ENCODE data around the gene ALG1. TPM values are rescaled to one million over a fixed set of nuclear protein-coding genes. Genes with fewer than 3 reads are reported as not detected.
"Not testable (repeated sequence)": the region's sequence is repeated elsewhere in the genome, so short reads cannot be mapped to it uniquely, and the experiment has no call there.

The ALG1 gene
- total RNA-seq, 4 donors from 2014 or later: 4.8 to 17.1 (median 9.7) TPM

- DNase-seq (no peak), ATAC-seq (no peak)
- Histone ChIP-seq H3K27ac (peak overlapping the region; percentile 72 to 88 (median 82)), H3K4me3 (no peak overlapping the region), H3K9me3 (no peaks in the 10 kb centered on the region), H3K4me1 (peaks cover 8 to 13% of the 10 kb centered on the region in 2 donors), H3K27me3 (no peaks in the 10 kb centered on the region), H3K36me3 (peaks cover 0 to 15% of the 10 kb centered on the region in 2 donors)
- no peak for TF ChIP-seq POLR2A (IDR thresholded peaks at IDR 0.05)
- TF ChIP-seq, protein P1, sequence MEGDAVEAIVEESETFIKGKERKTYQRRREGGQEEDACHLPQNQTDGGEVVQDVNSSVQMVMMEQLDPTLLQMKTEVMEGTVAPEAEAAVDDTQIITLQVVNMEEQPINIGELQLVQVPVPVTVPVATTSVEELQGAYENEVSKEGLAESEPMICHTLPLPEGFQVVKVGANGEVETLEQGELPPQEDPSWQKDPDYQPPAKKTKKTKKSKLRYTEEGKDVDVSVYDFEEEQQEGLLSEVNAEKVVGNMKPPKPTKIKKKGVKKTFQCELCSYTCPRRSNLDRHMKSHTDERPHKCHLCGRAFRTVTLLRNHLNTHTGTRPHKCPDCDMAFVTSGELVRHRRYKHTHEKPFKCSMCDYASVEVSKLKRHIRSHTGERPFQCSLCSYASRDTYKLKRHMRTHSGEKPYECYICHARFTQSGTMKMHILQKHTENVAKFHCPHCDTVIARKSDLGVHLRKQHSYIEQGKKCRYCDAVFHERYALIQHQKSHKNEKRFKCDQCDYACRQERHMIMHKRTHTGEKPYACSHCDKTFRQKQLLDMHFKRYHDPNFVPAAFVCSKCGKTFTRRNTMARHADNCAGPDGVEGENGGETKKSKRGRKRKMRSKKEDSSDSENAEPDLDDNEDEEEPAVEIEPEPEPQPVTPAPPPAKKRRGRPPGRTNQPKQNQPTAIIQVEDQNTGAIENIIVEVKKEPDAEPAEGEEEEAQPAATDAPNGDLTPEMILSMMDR (IDR thresholded peaks at IDR 0.05 in 4 of 5, conservative IDR thresholded peaks at IDR 0.05 in 1 of 5): no peak
- in situ Hi-C loops (cut with MboI; ENCODE audit: low sequenced_read_pairs in 4 of 4) (no loop called here), intact Hi-C loops (cut with DNase I; ENCODE audit: low total_unique reads) (loop anchor here (1.0 to 10.0 kb wide), 2 partner anchors 37 to 456 kb away; partner anchors contain the start of genes NAGPA and UBALD1)
Observed at GRCh38 chr16:5070431-5071186, 1.0 kb upstream of the ALG1 start.

GRCh38 chr16:5071341-5071680 is 332 bp upstream of the ALG1 start:
- intact Hi-C loops (cut with DNase I; ENCODE audit: low total_unique reads) (loop anchor here (1.0 to 10.0 kb wide), 2 partner anchors 38 to 457 kb away; partner anchors contain the start of genes NAGPA and UBALD1), in situ Hi-C loops (cut with MboI; ENCODE audit: low sequenced_read_pairs in 4 of 4) (no loop called here)
- DNase-seq (no peak), ATAC-seq (no peak)
- Histone ChIP-seq H3K27ac (peak overlapping the region; percentile 72 to 88 (median 82)), H3K9me3 (no peaks in the 10 kb centered on the region), H3K4me3 (peak overlapping the region; percentile 76 to 98 (median 91)), H3K4me1 (peaks cover 8 to 13% of the 10 kb centered on the region in 2 donors), H3K27me3 (no peaks in the 10 kb centered on the region), H3K36me3 (peaks cover 0 to 22% of the 10 kb centered on the region in 2 donors)
- TF ChIP-seq, protein P1 (IDR thresholded peaks at IDR 0.05 in 4 of 5, conservative IDR thresholded peaks at IDR 0.05 in 1 of 5): no peak
- no peak for TF ChIP-seq POLR2A (IDR thresholded peaks at IDR 0.05)

DNA sequence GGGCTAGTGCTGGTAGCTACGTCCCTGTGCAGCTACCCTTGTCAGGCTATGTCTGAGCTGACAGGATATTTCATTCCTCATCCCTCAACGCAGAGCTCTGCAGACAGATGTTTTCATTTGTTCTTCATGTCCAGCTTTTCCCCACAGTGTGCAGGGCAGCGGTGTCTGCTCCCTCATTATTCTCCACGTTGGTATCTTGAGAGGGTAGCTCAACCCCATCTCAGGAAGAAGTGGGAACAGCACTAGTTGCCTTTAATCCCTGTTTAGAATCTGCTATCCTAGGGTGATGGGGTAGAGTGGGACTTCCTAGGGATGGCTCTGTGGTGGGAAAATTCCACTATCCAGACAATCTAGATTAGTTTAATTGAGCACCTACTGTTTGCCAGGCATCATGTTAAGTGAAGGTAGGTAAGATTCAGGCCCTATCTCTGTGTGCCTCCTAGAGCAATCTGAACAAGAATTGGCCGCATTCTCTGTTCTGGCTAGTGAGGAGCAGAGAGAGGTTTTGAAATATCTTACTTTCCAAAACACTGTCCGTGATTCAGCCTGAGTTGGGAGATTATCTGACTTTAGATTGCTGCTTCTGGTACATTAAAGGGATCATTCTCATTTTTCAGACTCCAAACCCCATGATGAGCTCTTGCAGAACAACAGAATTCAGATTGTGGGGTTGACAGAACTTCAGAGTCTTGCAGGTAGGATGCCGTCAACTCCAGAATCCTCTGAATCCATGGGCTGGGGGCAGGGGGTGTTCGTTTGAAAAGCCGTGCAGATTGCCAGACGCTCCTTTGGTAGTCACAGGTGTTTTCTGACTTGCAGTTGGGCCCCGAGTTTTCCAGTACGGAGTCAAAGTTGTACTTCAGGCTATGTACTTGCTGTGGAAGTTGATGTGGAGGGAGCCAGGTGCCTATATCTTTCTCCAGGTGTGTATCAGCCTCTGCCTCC is 963 bp downstream of the ALG1 start:
- TF ChIP-seq POLR2A (IDR thresholded peaks at IDR 0.05): no peak
- TF ChIP-seq, protein P1 (IDR thresholded peaks at IDR 0.05 in 4 of 5, conservative IDR thresholded peaks at IDR 0.05 in 1 of 5): no peak
- ATAC-seq: no peak
- H3K27ac ChIP-seq: peak overlapping the region; percentile 72 to 88 (median 82)
- peaks cover 8 to 13% of the 10 kb centered on the region in 2 donors for H3K4me1 ChIP-seq
- intact Hi-C loops (cut with DNase I; ENCODE audit: low total_unique reads) (loop anchor here (10.0 kb wide), 1 partner anchor 458 kb away; the partner anchor contains the start of gene UBALD1), in situ Hi-C loops (cut with MboI; ENCODE audit: low sequenced_read_pairs in 4 of 4) (no loop called here)
- no peaks in the 10 kb centered on the region for H3K27me3 ChIP-seq
- no peak for DNase-seq
- peaks cover 0 to 25% of the 10 kb centered on the region in 2 donors for H3K36me3 ChIP-seq
- H3K4me3 ChIP-seq: peak overlapping the region; percentile 76 to 98 (median 91)
- no peaks in the 10 kb centered on the region for H3K9me3 ChIP-seq

DNA sequence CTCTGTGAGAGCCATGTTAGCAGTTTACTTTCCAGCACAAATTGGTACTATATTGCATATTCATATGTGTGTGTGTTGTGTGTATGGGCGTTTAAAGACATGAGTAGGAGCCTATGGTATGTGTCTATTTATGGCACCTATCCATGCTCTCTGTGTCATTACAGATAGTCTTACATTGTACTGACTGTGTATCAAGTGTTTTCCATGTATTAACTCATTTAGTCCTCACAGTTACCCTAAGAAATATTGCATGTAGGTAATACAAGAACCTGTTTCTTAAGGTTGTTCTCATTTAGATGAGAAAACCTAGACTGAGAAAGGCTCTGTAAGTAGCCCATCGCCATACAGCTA is 1.6 kb downstream of the ALG1 start:
- no peak for TF ChIP-seq POLR2A (IDR thresholded peaks at IDR 0.05)
- TF ChIP-seq, protein P1 (IDR thresholded peaks at IDR 0.05 in 4 of 5, conservative IDR thresholded peaks at IDR 0.05 in 1 of 5): no peak
- ATAC-seq: no peak
- no peak overlapping the region for H3K27ac ChIP-seq
- intact Hi-C loops (cut with DNase I; ENCODE audit: low total_unique reads): loop anchor here (10.0 kb wide), 1 partner anchor 458 kb away; the partner anchor contains the start of gene UBALD1
- no peaks in the 10 kb centered on the region for H3K9me3 ChIP-seq
- peaks cover 0 to 30% of the 10 kb centered on the region in 2 donors for H3K36me3 ChIP-seq
- H3K4me1 ChIP-seq: peaks cover 8 to 13% of the 10 kb centered on the region in 2 donors
- no peak overlapping the region for H3K4me3 ChIP-seq
- DNase-seq: no peak
- in situ Hi-C loops (cut with MboI; ENCODE audit: low sequenced_read_pairs in 4 of 4): no loop called here
- H3K27me3 ChIP-seq: no peaks in the 10 kb centered on the region

DNA sequence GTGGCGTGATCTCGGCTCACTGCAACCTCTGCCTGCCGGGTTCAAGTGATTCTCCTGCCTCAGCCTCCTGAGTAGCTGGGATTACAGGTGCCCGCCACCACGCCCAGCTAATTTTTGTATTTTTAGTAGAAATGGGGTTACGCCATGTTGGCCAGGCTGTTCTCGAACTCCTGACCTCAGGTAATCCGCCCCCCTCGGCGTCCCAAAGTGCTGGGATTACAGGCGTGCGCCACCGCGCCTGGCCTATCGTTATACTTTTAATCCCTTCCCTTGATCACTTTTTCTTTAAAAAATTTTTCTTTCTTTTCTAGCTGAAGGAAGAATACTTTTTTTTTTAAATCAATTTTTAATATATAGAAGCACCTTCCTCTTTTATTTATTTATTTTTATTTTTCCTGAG is 2.1 kb downstream of the ALG1 start:
- ATAC-seq: not testable (repeated sequence)

More for the DNA sequence above, 2.1 kb downstream of the ALG1 start:
- H3K9me3 ChIP-seq; DNase-seq; H3K27me3 ChIP-seq; in situ Hi-C loops (cut with MboI; ENCODE audit: low sequenced_read_pairs in 4 of 4); H3K4me3 ChIP-seq; H3K27ac ChIP-seq: not testable (repeated sequence)
- Histone ChIP-seq H3K4me1 (peaks cover 8 to 13% of the 10 kb centered on the region in 2 donors), H3K36me3 (peaks cover 0 to 30% of the 10 kb centered on the region in 2 donors)
- intact Hi-C loops (cut with DNase I; ENCODE audit: low total_unique reads): loop anchor here (10.0 kb wide), 1 partner anchor 459 kb away; the partner anchor contains the start of gene UBALD1
